ENCODE measurements around the gene ELL2.

Gene ELL2

GRCh38 chr5:95983509-95983908 lies 21.9 kb upstream of the ELL2 start:
- DNase-seq (ENCODE audit: low read depth in 4 of 4, low spot score in 1 of 4): no peak

- DNase-seq (ENCODE audit: low read depth in 4 of 4, low spot score in 1 of 4): no peak
Measured at GRCh38 chr5:95983080-95983479, 21.4 kb upstream of the ELL2 start.

GRCh38 chr5:95976606-95977005 lies 15.0 kb upstream of the ELL2 start:
- DNase-seq (ENCODE audit: low read depth in 4 of 4, low spot score in 1 of 4): no peak

GRCh38 chr5:95975703-95976102 lies 14.1 kb upstream of the ELL2 start:
- DNase-seq (ENCODE audit: low read depth in 4 of 4, low spot score in 1 of 4): no peak

- no peak for DNase-seq (ENCODE audit: low read depth in 4 of 4, low spot score in 1 of 4)
Measured at GRCh38 chr5:95973793-95974325, 12.2 kb upstream of the ELL2 start.

- DNase-seq (ENCODE audit: low read depth in 4 of 4, low spot score in 1 of 4): no peak
Measured at GRCh38 chr5:95972196-95972595, 10.5 kb upstream of the ELL2 start.

GRCh38 chr5:95970359-95970704 lies 8.7 kb upstream of the ELL2 start:
- no peak for DNase-seq (ENCODE audit: low read depth in 4 of 4, low spot score in 1 of 4)

GRCh38 chr5:95969651-95970358 lies 8.2 kb upstream of the ELL2 start:
- DNase-seq (ENCODE audit: low read depth in 4 of 4, low spot score in 1 of 4): no peak

- no peak for DNase-seq (ENCODE audit: low read depth in 4 of 4, low spot score in 1 of 4)
Measured at GRCh38 chr5:95969055-95969454, 7.4 kb upstream of the ELL2 start.

GRCh38 chr5:95967236-95967635 lies 5.6 kb upstream of the ELL2 start:
- no peak for DNase-seq (ENCODE audit: low read depth in 4 of 4, low spot score in 1 of 4)

GRCh38 chr5:95966005-95966404 lies 4.4 kb upstream of the ELL2 start:
- no peak for DNase-seq (ENCODE audit: low read depth in 4 of 4, low spot score in 1 of 4)

GRCh38 chr5:95963650-95964410 lies 2.2 kb upstream of the ELL2 start:
- no peak for DNase-seq (ENCODE audit: low read depth in 4 of 4, low spot score in 1 of 4)

- no peak for DNase-seq (ENCODE audit: low read depth in 4 of 4, low spot score in 1 of 4)
Measured at GRCh38 chr5:95962785-95963184, 1.1 kb upstream of the ELL2 start.

- DNase-seq (ENCODE audit: low read depth in 4 of 4, low spot score in 1 of 4): no peak
Measured at GRCh38 chr5:95962475-95962773, 773 bp upstream of the ELL2 start.

- DNase-seq (ENCODE audit: low read depth in 4 of 4, low spot score in 1 of 4): peak in 3 of 4 experiments; percentile 50 to 66 (median 64)
Measured at GRCh38 chr5:95960667-95961616, 709 bp downstream of the ELL2 start.

- no peak for DNase-seq (ENCODE audit: low read depth in 4 of 4, low spot score in 1 of 4)
Measured at GRCh38 chr5:95959888-95960666, 1.6 kb downstream of the ELL2 start.

GRCh38 chr5:95959051-95959887 lies 2.4 kb downstream of the ELL2 start:
- DNase-seq (ENCODE audit: low read depth in 4 of 4, low spot score in 1 of 4): no peak

- DNase-seq (ENCODE audit: low read depth in 4 of 4, low spot score in 1 of 4): no peak
Measured at GRCh38 chr5:95958310-95959014, 3.2 kb downstream of the ELL2 start.

GRCh38 chr5:95957561-95958203 lies 4.0 kb downstream of the ELL2 start:
- DNase-seq (ENCODE audit: low read depth in 4 of 4, low spot score in 1 of 4): no peak

Data from stimulated activated CD4-positive, alpha-beta T cell treated with anti-CD3 and anti-CD28 coated beads, Interleukin-1b, Interleukin-23, amount 100 ng/mL, for 24 hours (primary cell).